Measurements from ENCODE around the gene ADGRD1.

Gene ADGRD1

GRCh38 chr12:131044760-131045381 lies 91.2 kb downstream of the ADGRD1 start:
- DNase-seq, result no peak

GRCh38 chr12:131045705-131046460 lies 92.2 kb downstream of the ADGRD1 start:
- no peak for DNase-seq

- DNase-seq, result no peak
These were observed 93.4 kb downstream of the ADGRD1 start for GRCh38 chr12:131046813-131047788.

GRCh38 chr12:131047789-131048610 lies 94.3 kb downstream of the ADGRD1 start:
- DNase-seq, result no peak

GRCh38 chr12:131048611-131048990 lies 94.9 kb downstream of the ADGRD1 start:
- no peak for DNase-seq

- no peak for DNase-seq
These were observed 95.3 kb downstream of the ADGRD1 start for GRCh38 chr12:131049002-131049401.

GRCh38 chr12:131049549-131050339 lies 96.0 kb downstream of the ADGRD1 start:
- no peak for DNase-seq

GRCh38 chr12:131050463-131051154 lies 96.9 kb downstream of the ADGRD1 start:
- no peak for DNase-seq

- DNase-seq, result no peak
These were observed 97.4 kb downstream of the ADGRD1 start for GRCh38 chr12:131051155-131051473.

- DNase-seq, result no peak
These were observed 98.5 kb downstream of the ADGRD1 start for GRCh38 chr12:131052063-131052781.

GRCh38 chr12:131052929-131053328 lies 99.2 kb downstream of the ADGRD1 start:
- no peak for DNase-seq

GRCh38 chr12:131053567-131053966 lies 99.9 kb downstream of the ADGRD1 start:
- DNase-seq, result no peak

GRCh38 chr12:131054345-131055092 lies 100.8 kb downstream of the ADGRD1 start:
- DNase-seq, result no peak

- DNase-seq, result no peak
These were observed 101.4 kb downstream of the ADGRD1 start for GRCh38 chr12:131055093-131055465.

GRCh38 chr12:131055596-131056233 lies 102.0 kb downstream of the ADGRD1 start:
- no peak for DNase-seq

- no peak for DNase-seq
These were observed 102.9 kb downstream of the ADGRD1 start for GRCh38 chr12:131056626-131057025.

- DNase-seq, result no peak
These were observed 103.6 kb downstream of the ADGRD1 start for GRCh38 chr12:131057211-131057721.

GRCh38 chr12:131057722-131058515 lies 104.2 kb downstream of the ADGRD1 start:
- no peak for DNase-seq
